Cortex of kidney (tissue), 1 donor: ENCODE measurements around the gene ALKBH3.

Experiments used
- DNase-seq: peaks from one replicate; lab custom pipeline; 2025; lab: John Stamatoyannopoulos, UW

ALKBH3 gene

GRCh38 chr11:43941257-43941994 is 60.8 kb downstream of the ALKBH3 start:
- no peak for DNase-seq

GRCh38 chr11:43942662-43943371 is 62.2 kb downstream of the ALKBH3 start:
- DNase-seq, result no peak

- no peak for DNase-seq
Measured at GRCh38 chr11:43943372-43943930, 62.8 kb downstream of the ALKBH3 start.

GRCh38 chr11:43943931-43944751 is 63.5 kb downstream of the ALKBH3 start:
- DNase-seq, result no peak

- DNase-seq, result no peak
Measured at GRCh38 chr11:43944761-43945311, 64.2 kb downstream of the ALKBH3 start.

- no peak for DNase-seq
Measured at GRCh38 chr11:43947003-43947500, 66.4 kb downstream of the ALKBH3 start.

GRCh38 chr11:43947815-43948214 is 67.2 kb downstream of the ALKBH3 start:
- no peak for DNase-seq

GRCh38 chr11:43948341-43949225 is 68.0 kb downstream of the ALKBH3 start:
- no peak for DNase-seq

- DNase-seq, result no peak
Measured at GRCh38 chr11:43950311-43950855, 69.8 kb downstream of the ALKBH3 start.

- DNase-seq, result no peak
Measured at GRCh38 chr11:43951231-43951630, 70.6 kb downstream of the ALKBH3 start.

GRCh38 chr11:43952020-43952400 is 71.4 kb downstream of the ALKBH3 start:
- no peak for DNase-seq

- DNase-seq, result no peak
Measured at GRCh38 chr11:43952401-43953342, 72.0 kb downstream of the ALKBH3 start.

- no peak for DNase-seq
Measured at GRCh38 chr11:43953521-43953920, 72.9 kb downstream of the ALKBH3 start.

- no peak for DNase-seq
Measured at GRCh38 chr11:43954241-43954640, 73.6 kb downstream of the ALKBH3 start.

- no peak for DNase-seq
Measured at GRCh38 chr11:43955381-43956118, 74.9 kb downstream of the ALKBH3 start.

- DNase-seq, result no peak
Measured at GRCh38 chr11:43957571-43957970, 76.9 kb downstream of the ALKBH3 start.

- no peak for DNase-seq
Measured at GRCh38 chr11:43959321-43959995, 78.8 kb downstream of the ALKBH3 start.
